ENCODE data around the gene GNG12. TPM values are rescaled to one million over a fixed set of nuclear protein-coding genes. Genes with fewer than 3 reads are reported as not detected.

The GNG12 gene
- total RNA-seq, 1 experiment from 2014 or later, result 14.3 TPM

DNA sequence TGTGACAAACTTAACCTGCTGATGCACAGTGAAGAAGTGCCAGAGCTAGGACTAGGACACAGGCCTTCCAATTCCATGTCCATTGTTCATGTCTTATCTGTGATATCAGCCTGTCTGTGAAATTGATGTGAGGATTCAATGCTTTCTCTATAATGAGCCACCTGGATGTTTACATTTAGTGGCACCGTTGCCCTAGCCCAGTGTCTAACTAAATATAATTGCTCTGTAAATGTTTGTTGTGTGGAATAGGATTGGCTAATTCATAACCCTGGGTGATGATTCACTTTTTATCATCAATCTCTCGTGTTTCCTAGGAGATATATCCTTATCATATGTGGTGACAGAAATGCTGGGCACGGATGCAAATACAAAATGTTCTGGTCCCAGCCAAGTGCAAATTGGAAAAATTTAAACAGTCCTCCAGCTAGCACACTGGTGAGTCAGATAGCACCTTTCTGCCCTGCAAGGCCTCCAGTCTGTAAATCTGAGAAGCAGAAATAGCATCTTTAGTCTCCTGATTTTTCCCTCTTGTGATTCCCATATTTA lies 46.9 kb upstream of the GNG12 start:
- no peaks in the 10 kb centered on the region for H3K9me3 ChIP-seq (ENCODE audit: control insufficient read depth, low read depth, low read length)
- Mint-ChIP-seq H3K36me3 (ENCODE audit: insufficient read depth in 1 of 3, low read depth in 3 of 3) (no peaks in the 10 kb centered on the region), H3K27me3 (ENCODE audit: low read depth) (peaks cover 3% of the 10 kb centered on the region; the same call in 1 of the 2 replicates), H3K4me1 (no peaks in the 10 kb centered on the region), H3K4me3 (no peak overlapping the region), H3K27ac (no peak overlapping the region), H3K9me3 (no peaks in the 10 kb centered on the region)
- H2BK120ac ChIP-seq (ENCODE audit: low read depth, low read length, poor library complexity, severe bottlenecking), result no peak overlapping the region
- H3K14ac ChIP-seq (ENCODE audit: insufficient read depth, low read length), result no peak overlapping the region
- WGBS (ENCODE audit: extremely low coverage, insufficient read length, low lambda C conversion rate), result no CpG with 5 or more reads among the region's 3 CpGs
- H2BK15ac ChIP-seq (ENCODE audit: low read depth, low read length), result no peak overlapping the region
- no peak overlapping the region for H4K91ac ChIP-seq (ENCODE audit: insufficient read length, low read depth, low read length)
- no peak overlapping the region for H4K5ac ChIP-seq (ENCODE audit: insufficient read length, low read depth, low read length)
- H3K79me2 ChIP-seq (ENCODE audit: insufficient read depth, low read length), result no peaks in the 10 kb centered on the region
- peak overlapping the region; percentile 47 for H3K18ac ChIP-seq (ENCODE audit: insufficient read length, low read depth, low read length)
- H2AFZ ChIP-seq (ENCODE audit: low read length), result no peak overlapping the region
- TF ChIP-seq, protein P1, sequence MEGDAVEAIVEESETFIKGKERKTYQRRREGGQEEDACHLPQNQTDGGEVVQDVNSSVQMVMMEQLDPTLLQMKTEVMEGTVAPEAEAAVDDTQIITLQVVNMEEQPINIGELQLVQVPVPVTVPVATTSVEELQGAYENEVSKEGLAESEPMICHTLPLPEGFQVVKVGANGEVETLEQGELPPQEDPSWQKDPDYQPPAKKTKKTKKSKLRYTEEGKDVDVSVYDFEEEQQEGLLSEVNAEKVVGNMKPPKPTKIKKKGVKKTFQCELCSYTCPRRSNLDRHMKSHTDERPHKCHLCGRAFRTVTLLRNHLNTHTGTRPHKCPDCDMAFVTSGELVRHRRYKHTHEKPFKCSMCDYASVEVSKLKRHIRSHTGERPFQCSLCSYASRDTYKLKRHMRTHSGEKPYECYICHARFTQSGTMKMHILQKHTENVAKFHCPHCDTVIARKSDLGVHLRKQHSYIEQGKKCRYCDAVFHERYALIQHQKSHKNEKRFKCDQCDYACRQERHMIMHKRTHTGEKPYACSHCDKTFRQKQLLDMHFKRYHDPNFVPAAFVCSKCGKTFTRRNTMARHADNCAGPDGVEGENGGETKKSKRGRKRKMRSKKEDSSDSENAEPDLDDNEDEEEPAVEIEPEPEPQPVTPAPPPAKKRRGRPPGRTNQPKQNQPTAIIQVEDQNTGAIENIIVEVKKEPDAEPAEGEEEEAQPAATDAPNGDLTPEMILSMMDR (conservative IDR thresholded peaks at IDR 0.05), result no peak
- no peak overlapping the region for H3K56ac ChIP-seq (ENCODE audit: insufficient read length, low read depth, low read length)
- no peaks in the 10 kb centered on the region for H3K4me1 ChIP-seq (ENCODE audit: insufficient read depth, low read length)
- no peaks in the 10 kb centered on the region for H3K27me3 ChIP-seq (ENCODE audit: insufficient read depth, low read length)
- no peak overlapping the region for H2BK12ac ChIP-seq (ENCODE audit: insufficient read length, low read depth, low read length)
- H2BK5ac ChIP-seq (ENCODE audit: insufficient read length, low read length), result no peak overlapping the region
- no peaks in the 10 kb centered on the region for H3K79me1 ChIP-seq (ENCODE audit: insufficient read depth, low read depth, low read length, poor library complexity, severe bottlenecking)
- H4K20me1 ChIP-seq (ENCODE audit: control insufficient read depth, insufficient read depth, insufficient read length), result no peaks in the 10 kb centered on the region
- H4K8ac ChIP-seq (replicated peaks; ENCODE audit: insufficient read length, low read depth, low read length), result no peak overlapping the region
- no peak overlapping the region for H3K4ac ChIP-seq (ENCODE audit: low read depth, low read length)
- H3K27ac ChIP-seq (ENCODE audit: insufficient read length, low read depth, low read length), result no peak overlapping the region
- H3T11ph ChIP-seq (ENCODE audit: low read length), result no peak overlapping the region
- H3K9ac ChIP-seq (ENCODE audit: extremely low read depth, insufficient read length, low read length), result no peak overlapping the region
- H3K23me2 ChIP-seq (ENCODE audit: insufficient read length, low read depth, low read length, poor library complexity, severe bottlenecking), result no peaks in the 10 kb centered on the region
- H3K4me2 ChIP-seq (ENCODE audit: insufficient read depth, insufficient read length, low read length), result no peak overlapping the region
- DNase-seq, result no peak
- no peak overlapping the region for H3K23ac ChIP-seq (ENCODE audit: insufficient read length, low read depth, low read length)
- no peak overlapping the region for H2AK5ac ChIP-seq (ENCODE audit: insufficient read length, low read length)
- no peak overlapping the region for H2BK20ac ChIP-seq (ENCODE audit: low read depth, low read length, poor library complexity, severe bottlenecking)

Data from H9 (cell line).